AG10803 (cell line): ENCODE measurements around the gene RUNX1.

Experiments
- DNase-seq: peaks from one replicate; pipeline ENCODE4 v3.0.0; 2010; ENCODE audit warnings: low read depth
- H3K4me3 ChIP-seq: 2 replicates; pipeline ENCODE4 v1.5.1; 2011; ENCODE audit warnings: mild to moderate bottlenecking, low read length, control low read depth
- TF ChIP-seq, protein P1 (sequence below): conservative IDR thresholded peaks from 2 replicates; pipeline ENCODE4 v1.5.1; 2011; ENCODE audit warnings: mild to moderate bottlenecking, low read length, control low read depth, inconsistent platforms

The RUNX1 gene

DNA sequence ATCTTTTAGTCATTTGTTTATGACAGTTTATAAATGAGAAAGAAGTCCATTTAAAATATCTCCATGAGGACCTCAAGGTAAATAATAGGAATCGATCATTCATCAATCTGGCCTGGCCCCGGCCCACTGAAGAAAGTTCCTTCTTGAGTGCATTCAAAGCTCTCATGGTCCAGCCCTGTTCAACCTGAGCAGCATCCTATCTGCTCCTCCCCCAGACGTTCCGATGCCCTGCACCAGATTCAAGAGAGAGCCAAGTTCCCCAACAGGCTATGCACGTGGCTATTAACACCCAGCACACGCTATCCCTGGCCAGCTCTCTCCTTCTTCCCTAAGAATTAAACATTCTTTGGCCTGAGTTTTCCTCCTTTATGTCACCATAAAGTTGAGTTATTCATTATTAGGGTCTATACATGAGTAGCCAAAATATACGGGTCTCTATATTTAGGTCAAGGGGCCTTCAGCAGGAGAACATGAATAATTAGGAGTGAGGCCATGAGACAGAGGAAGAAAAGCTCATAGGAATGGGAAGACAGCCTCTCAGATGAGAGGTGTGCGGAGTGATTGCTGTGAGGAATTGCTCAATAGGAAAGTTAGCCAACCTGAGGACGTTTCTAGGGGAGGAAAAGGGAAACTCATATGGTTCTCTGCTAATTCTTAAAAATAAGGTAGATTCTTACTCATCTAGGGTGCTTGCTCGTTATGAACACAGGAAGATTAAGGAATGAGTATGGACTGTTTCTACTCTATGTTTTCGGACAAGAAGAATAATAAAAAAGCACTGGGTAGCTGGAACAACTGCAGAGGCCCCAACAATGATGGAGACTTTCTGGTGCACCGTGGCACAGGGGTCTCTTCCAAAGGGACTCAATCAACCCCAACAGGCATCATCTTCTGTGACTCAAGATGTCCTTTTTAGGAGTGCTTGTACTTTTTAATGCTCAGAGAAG lies 23.6 kb downstream of the RUNX1 start:
- TF ChIP-seq, protein P1, sequence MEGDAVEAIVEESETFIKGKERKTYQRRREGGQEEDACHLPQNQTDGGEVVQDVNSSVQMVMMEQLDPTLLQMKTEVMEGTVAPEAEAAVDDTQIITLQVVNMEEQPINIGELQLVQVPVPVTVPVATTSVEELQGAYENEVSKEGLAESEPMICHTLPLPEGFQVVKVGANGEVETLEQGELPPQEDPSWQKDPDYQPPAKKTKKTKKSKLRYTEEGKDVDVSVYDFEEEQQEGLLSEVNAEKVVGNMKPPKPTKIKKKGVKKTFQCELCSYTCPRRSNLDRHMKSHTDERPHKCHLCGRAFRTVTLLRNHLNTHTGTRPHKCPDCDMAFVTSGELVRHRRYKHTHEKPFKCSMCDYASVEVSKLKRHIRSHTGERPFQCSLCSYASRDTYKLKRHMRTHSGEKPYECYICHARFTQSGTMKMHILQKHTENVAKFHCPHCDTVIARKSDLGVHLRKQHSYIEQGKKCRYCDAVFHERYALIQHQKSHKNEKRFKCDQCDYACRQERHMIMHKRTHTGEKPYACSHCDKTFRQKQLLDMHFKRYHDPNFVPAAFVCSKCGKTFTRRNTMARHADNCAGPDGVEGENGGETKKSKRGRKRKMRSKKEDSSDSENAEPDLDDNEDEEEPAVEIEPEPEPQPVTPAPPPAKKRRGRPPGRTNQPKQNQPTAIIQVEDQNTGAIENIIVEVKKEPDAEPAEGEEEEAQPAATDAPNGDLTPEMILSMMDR, result no peak
- DNase-seq, result no peak
- no peak overlapping the region for H3K4me3 ChIP-seq

DNA sequence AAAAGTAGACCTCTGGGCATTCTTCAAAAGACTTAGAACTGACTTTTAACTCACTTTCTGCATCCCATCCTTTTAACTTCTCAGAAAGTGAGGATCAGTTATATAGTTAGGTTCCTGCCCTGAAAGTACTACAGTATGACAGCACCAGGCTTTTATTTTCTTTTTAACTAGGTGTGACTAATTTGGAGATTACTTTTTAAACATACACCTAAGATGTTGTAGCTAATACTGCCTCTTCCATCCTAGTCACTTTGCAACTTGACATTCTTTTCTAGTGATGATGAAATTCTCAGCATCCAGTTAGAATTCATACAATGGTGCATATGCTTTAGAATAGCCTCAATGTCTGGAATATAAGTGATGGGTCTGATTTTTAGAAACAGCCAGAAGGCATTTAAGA lies 24.6 kb downstream of the RUNX1 start:
- DNase-seq, result no peak
- TF ChIP-seq, protein P1, result no peak
- H3K4me3 ChIP-seq, result no peak overlapping the region

DNA sequence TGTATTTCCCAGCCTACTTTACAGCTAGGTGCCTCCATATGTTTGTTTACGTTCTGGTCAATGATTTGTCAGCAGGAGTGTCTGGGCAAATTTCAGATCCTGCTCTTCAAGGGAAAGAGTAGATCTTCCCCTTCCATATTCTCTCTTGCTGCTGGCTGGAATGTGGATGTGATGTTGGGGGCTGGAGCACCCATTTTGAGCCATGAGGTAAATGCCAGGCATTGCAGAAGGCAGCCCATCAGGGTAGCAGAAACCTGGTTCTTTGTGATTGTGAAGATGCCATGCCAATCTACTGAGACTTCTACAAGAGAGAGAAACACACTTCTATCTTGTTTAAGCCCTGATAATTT lies 25.1 kb downstream of the RUNX1 start:
- TF ChIP-seq, protein P1, result no peak
- H3K4me3 ChIP-seq, result no peak overlapping the region

DNA sequence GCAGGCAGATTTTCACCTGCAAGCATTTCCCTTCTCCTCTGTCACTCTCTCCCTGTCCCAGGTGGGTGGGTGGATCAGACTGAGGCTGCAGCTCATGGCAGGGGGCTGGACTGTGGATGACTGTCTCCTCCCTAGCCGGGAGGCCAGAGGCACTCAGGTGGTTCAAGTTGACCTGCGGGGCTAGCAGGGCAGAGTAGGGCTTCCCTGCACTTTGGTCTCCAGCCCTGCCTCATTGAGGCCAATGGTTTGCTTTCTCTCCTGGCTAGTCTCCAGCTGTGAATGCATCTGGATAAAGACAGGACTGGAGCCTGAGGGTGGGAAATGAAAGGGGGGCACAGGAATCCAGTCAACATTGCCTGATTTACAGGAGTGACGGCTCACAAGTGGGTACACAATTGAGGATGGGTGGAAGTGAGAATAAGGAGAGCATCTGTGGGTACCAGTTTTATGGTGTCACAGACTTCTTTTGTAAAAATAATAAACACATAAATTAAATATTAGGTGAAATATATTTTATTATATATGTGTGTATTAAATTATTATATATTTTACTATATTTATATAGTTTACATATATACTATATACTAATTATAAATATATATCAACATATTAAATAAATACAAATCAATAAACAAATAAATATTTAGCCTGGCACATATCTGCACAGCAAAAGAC lies 25.6 kb downstream of the RUNX1 start:
- TF ChIP-seq, protein P1, result no peak

More for the DNA sequence above, 25.1 kb downstream of the RUNX1 start:
- no peak for DNase-seq

DNA sequence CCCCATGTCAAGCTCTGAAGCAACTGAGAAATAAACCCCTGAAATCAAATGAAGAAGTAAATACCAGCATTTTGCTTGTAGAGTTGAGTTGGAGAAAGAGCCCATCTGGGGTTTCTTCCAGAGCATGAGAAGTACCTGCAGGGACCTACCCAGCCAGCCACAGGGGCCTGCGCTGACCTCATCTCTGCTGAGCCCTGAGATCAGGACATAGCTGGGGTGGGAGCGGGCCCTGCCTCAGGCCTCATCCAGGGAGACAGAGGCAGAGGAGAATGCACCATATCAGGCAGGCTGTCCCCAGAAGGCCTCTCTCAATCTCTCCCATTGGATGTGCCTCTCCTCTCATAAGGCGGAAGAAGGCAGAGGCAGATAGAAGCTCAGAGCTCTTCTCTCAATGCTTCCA lies 27.6 kb downstream of the RUNX1 start:
- no peak for DNase-seq
- TF ChIP-seq, protein P1, result no peak
- H3K4me3 ChIP-seq, result no peak overlapping the region

More for the DNA sequence above, 25.6 kb downstream of the RUNX1 start:
- no peak overlapping the region for H3K4me3 ChIP-seq
- DNase-seq, result no peak

DNA sequence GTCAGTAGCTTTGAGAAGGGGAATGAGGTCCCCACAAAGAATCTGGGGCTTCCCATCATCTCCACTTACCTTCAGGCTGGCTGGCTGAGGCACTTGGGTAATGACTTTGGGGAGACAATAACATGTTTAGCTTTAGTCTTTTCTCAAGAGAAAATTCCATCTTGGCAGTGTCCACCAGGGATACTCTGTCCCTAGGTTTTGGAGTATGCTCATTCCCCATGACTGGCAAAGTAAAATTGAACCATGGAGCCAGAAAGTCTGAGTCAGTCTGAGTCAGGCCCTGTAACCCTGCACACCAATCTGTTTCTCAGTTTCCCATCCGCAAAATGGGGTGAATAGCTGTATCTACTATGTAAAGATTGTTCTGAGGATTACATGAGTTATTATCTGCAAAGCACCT lies 28.2 kb downstream of the RUNX1 start:
- TF ChIP-seq, protein P1, result no peak
- no peak overlapping the region for H3K4me3 ChIP-seq
- peak; percentile 35 for DNase-seq

DNA sequence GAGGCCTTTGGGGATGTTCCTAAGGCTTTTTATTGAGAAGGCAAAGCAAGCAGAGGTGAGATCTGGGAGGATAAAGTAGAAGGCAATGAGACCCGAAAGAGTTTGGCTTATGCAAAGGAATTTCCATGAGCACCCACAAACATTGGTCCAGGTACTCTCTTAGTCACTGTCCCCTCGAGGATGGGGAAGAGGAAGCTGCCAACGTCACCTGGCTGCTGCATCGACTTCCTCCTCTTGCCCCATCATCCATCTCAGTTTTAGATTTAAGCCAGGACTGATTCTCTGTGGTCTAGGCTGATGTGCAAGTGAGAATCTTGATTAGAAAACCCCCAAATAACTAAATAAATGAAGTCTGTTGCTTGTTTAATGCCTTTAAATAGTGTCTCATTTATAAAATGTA lies 28.7 kb downstream of the RUNX1 start:
- DNase-seq, result no peak
- TF ChIP-seq, protein P1, result no peak
- H3K4me3 ChIP-seq, result no peak overlapping the region
